Measurements from ENCODE around the gene LAX1. TPM values are rescaled to one million over a fixed set of nuclear protein-coding genes. Genes with fewer than 3 reads are reported as not detected.

LAX1 gene
- total RNA-seq, 1 donor from 2014 or later, result not detected

DNA sequence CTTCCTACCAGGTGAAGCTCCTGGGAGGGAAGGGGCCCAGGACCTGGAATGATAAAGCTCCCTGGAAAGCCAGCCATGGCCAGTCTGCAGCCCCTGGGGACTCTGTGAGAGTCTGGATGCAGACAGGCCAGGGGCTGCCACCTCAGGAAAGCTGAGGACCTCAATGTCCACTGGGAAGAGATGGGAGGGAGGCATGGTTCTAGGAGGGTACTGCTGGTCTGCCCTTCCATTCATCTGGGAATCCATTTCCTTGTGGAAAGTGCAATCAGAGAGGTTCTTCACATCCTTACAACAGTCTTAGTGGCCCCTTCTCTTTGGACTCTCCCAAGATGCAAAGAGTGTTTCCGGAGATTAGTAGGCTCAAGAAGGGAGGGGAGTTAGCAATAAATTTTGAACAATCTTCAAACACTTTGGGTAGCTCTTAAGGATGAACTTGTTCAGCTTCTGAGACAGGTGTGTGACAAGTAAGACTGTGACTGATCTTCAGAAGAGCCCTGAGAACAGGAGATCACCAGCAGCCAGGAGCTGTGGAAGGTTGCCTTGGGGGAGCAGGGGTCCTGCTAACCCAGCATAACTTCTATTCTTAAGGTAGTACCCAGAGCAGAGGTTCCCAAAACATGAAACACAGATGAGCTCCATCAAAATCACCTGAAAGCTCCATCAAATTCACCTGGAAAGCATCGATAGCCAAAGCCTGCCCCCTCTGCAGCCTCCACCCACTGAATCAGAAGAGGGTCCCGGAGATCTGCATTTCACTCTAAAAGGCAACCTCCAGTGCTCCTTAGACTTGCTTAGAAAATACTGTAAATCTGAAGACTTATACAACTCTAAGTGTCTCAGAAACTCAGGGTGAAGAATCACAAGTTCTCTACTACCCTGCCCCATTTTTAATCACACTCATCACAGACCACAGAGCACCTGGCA is 616 bp upstream of the LAX1 start:
- no peak overlapping the region for H3K27ac Mint-ChIP-seq (ENCODE audit: unreplicated experiment)
- Histone ChIP-seq H3K9me3 (ENCODE audit: insufficient read depth, low read depth, low read length) (no peaks in the 10 kb centered on the region), H3K9ac (ENCODE audit: low read length) (no peak overlapping the region), H2AFZ (ENCODE audit: low read depth, low read length) (no peak overlapping the region), H3K4me1 (ENCODE audit: insufficient read depth, low read length) (no peaks in the 10 kb centered on the region), H3K36me3 (ENCODE audit: insufficient read depth, low read length) (no peaks in the 10 kb centered on the region), H3K27ac (ENCODE audit: low read depth, low read length) (no peak overlapping the region), H4K20me1 (ENCODE audit: insufficient read depth, low read length) (no peaks in the 10 kb centered on the region), H3K79me2 (ENCODE audit: insufficient read depth, low read length) (no peaks in the 10 kb centered on the region), H3K4me2 (ENCODE audit: low read length) (no peak overlapping the region), H3K27me3 (ENCODE audit: insufficient read depth, low read length) (no peaks in the 10 kb centered on the region), H3K4me3 (ENCODE audit: insufficient read depth, low read depth, low read length) (no peak overlapping the region)
- H3K9me3 Mint-ChIP-seq (ENCODE audit: unreplicated experiment), result no peaks in the 10 kb centered on the region
- H3K4me1 Mint-ChIP-seq (ENCODE audit: low read depth, unreplicated experiment), result no peaks in the 10 kb centered on the region
- FAIRE-seq (no peak), DNase-seq (ENCODE audit: low read depth) (no peak)
- H3K4me3 Mint-ChIP-seq (ENCODE audit: unreplicated experiment), result no peak overlapping the region
- H3K27me3 Mint-ChIP-seq (ENCODE audit: low read depth, unreplicated experiment), result peaks cover 3% of the 10 kb centered on the region
- TF ChIP-seq CTCF (IDR thresholded peaks at IDR 0.05; ENCODE audit: insufficient read depth, low read depth, low read length) (no peak), EZH2 (IDR thresholded peaks at IDR 0.05; ENCODE audit: insufficient read depth, low read length) (no peak)
- no peaks in the 10 kb centered on the region for H3K36me3 Mint-ChIP-seq (ENCODE audit: low read depth, unreplicated experiment)

- no peaks in the 10 kb centered on the region for H3K9me3 ChIP-seq (ENCODE audit: insufficient read depth, low read depth, low read length)
- no peaks in the 10 kb centered on the region for H3K79me2 ChIP-seq (ENCODE audit: insufficient read depth, low read length)
- peaks cover 3% of the 10 kb centered on the region for H3K36me3 Mint-ChIP-seq (ENCODE audit: low read depth, unreplicated experiment)
- FAIRE-seq, result no peak
- H3K4me3 ChIP-seq (ENCODE audit: insufficient read depth, low read depth, low read length), result no peak overlapping the region
- no peak for DNase-seq (ENCODE audit: low read depth)
- no peaks in the 10 kb centered on the region for H3K36me3 ChIP-seq (ENCODE audit: insufficient read depth, low read length)
- no peak overlapping the region for H3K27ac Mint-ChIP-seq (ENCODE audit: unreplicated experiment)
- H3K27me3 ChIP-seq (ENCODE audit: insufficient read depth, low read length), result peaks cover 7% of the 10 kb centered on the region
- H2AFZ ChIP-seq (ENCODE audit: low read depth, low read length), result no peak overlapping the region
- H3K4me1 ChIP-seq (ENCODE audit: insufficient read depth, low read length), result no peaks in the 10 kb centered on the region
- no peaks in the 10 kb centered on the region for H3K9me3 Mint-ChIP-seq (ENCODE audit: unreplicated experiment)
- H3K27me3 Mint-ChIP-seq (ENCODE audit: low read depth, unreplicated experiment), result peaks cover 17% of the 10 kb centered on the region
- no peak overlapping the region for H3K4me3 Mint-ChIP-seq (ENCODE audit: unreplicated experiment)
- H3K4me2 ChIP-seq (ENCODE audit: low read length), result no peak overlapping the region
- no peak overlapping the region for H3K9ac ChIP-seq (ENCODE audit: low read length)
- no peak overlapping the region for H3K27ac ChIP-seq (ENCODE audit: low read depth, low read length)
- TF ChIP-seq EZH2 (IDR thresholded peaks at IDR 0.05; ENCODE audit: insufficient read depth, low read length), result no peak
- no peak for TF ChIP-seq CTCF (IDR thresholded peaks at IDR 0.05; ENCODE audit: insufficient read depth, low read depth, low read length)
- H3K4me1 Mint-ChIP-seq (ENCODE audit: low read depth, unreplicated experiment), result no peaks in the 10 kb centered on the region
- no peaks in the 10 kb centered on the region for H4K20me1 ChIP-seq (ENCODE audit: insufficient read depth, low read length)
Measured at GRCh38 chr1:203768256-203768655, 3.3 kb downstream of the LAX1 start.
